OCI-LY1 (cell line): Measurements from ENCODE around the gene OSBPL3.

Experiments
- H2AFZ ChIP-seq: fragments of 200-600 bp; sonication (generic), shearing (Covaris generic); 2 replicates; pipeline ENCODE4 v1.6.0; 2014; ENCODE audit warnings: antibody characterized with exemption, mild to moderate bottlenecking, low read length
- H3F3A ChIP-seq: fragments of 200-600 bp; sonication (generic), shearing (Covaris generic); 2 replicates; pipeline ENCODE4 v1.6.0; 2014; ENCODE audit warnings: mild to moderate bottlenecking, antibody characterized with exemption, low read length, moderate library complexity; ENCODE audit not compliant: insufficient read depth
- H3K27ac ChIP-seq: fragments of 200-600 bp; sonication (generic); 2 replicates; pipeline ENCODE4 v1.5.1; 2014; ENCODE audit warnings: low read length, mixed run types, mild to moderate bottlenecking, low read depth; ENCODE audit not compliant: poor library complexity, severe bottlenecking
- H3K27me3 ChIP-seq: fragments of 200-600 bp; sonication (generic); 2 replicates; pipeline ENCODE4 v1.6.0; 2014; ENCODE audit warnings: antibody characterized with exemption, mild to moderate bottlenecking, low read length, moderate library complexity; ENCODE audit not compliant: insufficient read depth
- H3K36me3 ChIP-seq: fragments of 200-600 bp; sonication (generic); 2 replicates; pipeline ENCODE4 v1.6.1; 2014; ENCODE audit warnings: mild to moderate bottlenecking, antibody characterized with exemption, low read length, moderate library complexity, mixed read lengths; ENCODE audit not compliant: insufficient read depth
- H3K4me1 ChIP-seq: fragments of 200-600 bp; sonication (generic); 2 replicates; pipeline ENCODE4 v1.5.1; 2014; ENCODE audit warnings: mild to moderate bottlenecking, low read length, moderate library complexity; ENCODE audit not compliant: insufficient read depth, severe bottlenecking
- H3K4me2 ChIP-seq: fragments of 200-600 bp; sonication (generic), shearing (Covaris generic); 2 replicates; pipeline ENCODE4 v1.6.1; 2014; ENCODE audit warnings: low read length
- H3K4me3 ChIP-seq: fragments of 200-600 bp; sonication (generic); 2 replicates; pipeline ENCODE4 v1.5.1; 2014; ENCODE audit warnings: low read length, low read depth, mild to moderate bottlenecking, mixed read lengths; ENCODE audit not compliant: poor library complexity, severe bottlenecking
- H3K79me2 ChIP-seq: fragments of 200-600 bp; shearing (Covaris generic); 2 replicates; pipeline ENCODE4 v1.6.1; 2016; ENCODE audit warnings: mixed run types, low read length, mixed read lengths; ENCODE audit not compliant: insufficient read depth
- H3K9ac ChIP-seq: fragments of 200-600 bp; sonication (generic), shearing (Covaris generic); 2 replicates; pipeline ENCODE4 v1.6.1; 2014; ENCODE audit warnings: mild to moderate bottlenecking, low read length, mixed read lengths
- H3K9me2 ChIP-seq: fragments of 200-600 bp; sonication (generic), shearing (Covaris generic); 2 replicates; pipeline ENCODE4 v1.6.1; 2014; ENCODE audit warnings: low read depth, mild to moderate bottlenecking, low read length, mixed read lengths
- H3K9me3 ChIP-seq: fragments of 200-600 bp; shearing (Covaris generic); 2 replicates; pipeline ENCODE4 v1.6.1; 2014; ENCODE audit warnings: low read length, mixed read lengths
- H4K20me1 ChIP-seq: fragments of 200-600 bp; sonication (generic), shearing (Covaris generic); 2 replicates; pipeline ENCODE4 v1.6.0; 2016; ENCODE audit warnings: mild to moderate bottlenecking, low read length; ENCODE audit not compliant: insufficient read depth
- CTCF ChIP-seq: fragments of 200-600 bp; sonication (generic), shearing (Covaris generic); IDR thresholded peaks from 2 replicates; pipeline ENCODE4 v1.5.1; 2017; ENCODE audit warnings: mild to moderate bottlenecking, antibody characterized with exemption, low read length, moderate library complexity, mixed read lengths
- EZH2 ChIP-seq: fragments of 200-600 bp; sonication (generic), shearing (Covaris generic); IDR thresholded peaks from 2 replicates; pipeline ENCODE4 v1.8.0; 2017; ENCODE audit warnings: borderline replicate concordance, mixed run types, mild to moderate bottlenecking, antibody characterized with exemption, low read length, moderate library complexity, mixed read lengths

Gene OSBPL3

GRCh38 chr7:24964191-24964590, 15.8 kb downstream of the OSBPL3 start:
- Histone ChIP-seq H4K20me1 (no peaks in the 10 kb centered on the region), H3K4me2 (no peak overlapping the region; the same call in 1 of the 2 replicates), H3K79me2 (peaks cover 99% of the 10 kb centered on the region)

GRCh38 chr7:24963218-24963617, 16.8 kb downstream of the OSBPL3 start:
- Histone ChIP-seq H3K79me2 (peaks cover 99% of the 10 kb centered on the region), H3K36me3 (peaks cover 13% of the 10 kb centered on the region; the same call in 1 of the 2 replicates), H3K4me2 (peak overlapping the region; percentile 47), H3K27me3 (no peaks in the 10 kb centered on the region), H3K9me3 (no peaks in the 10 kb centered on the region), H3K27ac (peak overlapping the region; percentile 70), H3K9me2 (no peaks in the 10 kb centered on the region), H4K20me1 (no peaks in the 10 kb centered on the region), H3K9ac (peak overlapping the region; percentile 30; the same call in 1 of the 2 replicates), H2AFZ (no peak overlapping the region), H3K4me1 (peaks cover 94% of the 10 kb centered on the region), H3K4me3 (peak overlapping the region; percentile 22), H3F3A (no peaks in the 10 kb centered on the region)
- no peak for TF ChIP-seq CTCF
- TF ChIP-seq EZH2: no peak

More at GRCh38 chr7:24964191-24964590, 15.8 kb downstream of the OSBPL3 start:
- no peaks in the 10 kb centered on the region for H3K9me2 ChIP-seq
- H3K4me1 ChIP-seq: peaks cover 94% of the 10 kb centered on the region
- no peaks in the 10 kb centered on the region for H3K9me3 ChIP-seq
- no peaks in the 10 kb centered on the region for H3F3A ChIP-seq
- H2AFZ ChIP-seq: no peak overlapping the region
- H3K36me3 ChIP-seq: peaks cover 13% of the 10 kb centered on the region; the same call in 1 of the 2 replicates
- H3K4me3 ChIP-seq: no peak overlapping the region
- no peak overlapping the region for H3K9ac ChIP-seq
- peak overlapping the region; percentile 70 for H3K27ac ChIP-seq
- TF ChIP-seq CTCF (no peak), EZH2 (no peak)
- H3K27me3 ChIP-seq: no peaks in the 10 kb centered on the region

GRCh38 chr7:24962418-24962962, 17.5 kb downstream of the OSBPL3 start:
- H3K4me2 ChIP-seq: peak overlapping the region; percentile 47
- H4K20me1 ChIP-seq: no peaks in the 10 kb centered on the region
- H3K4me1 ChIP-seq: peaks cover 93% of the 10 kb centered on the region
- no peak overlapping the region for H3K4me3 ChIP-seq
- TF ChIP-seq CTCF: no peak
- TF ChIP-seq EZH2: no peak
- H3K36me3 ChIP-seq: peaks cover 13% of the 10 kb centered on the region; the same call in 1 of the 2 replicates
- H3K27ac ChIP-seq: peak overlapping the region; percentile 70
- no peaks in the 10 kb centered on the region for H3F3A ChIP-seq
- H3K9me2 ChIP-seq: no peaks in the 10 kb centered on the region
- no peaks in the 10 kb centered on the region for H3K9me3 ChIP-seq
- H3K9ac ChIP-seq: peak overlapping the region; percentile 30; the same call in 1 of the 2 replicates
- H2AFZ ChIP-seq: no peak overlapping the region
- no peaks in the 10 kb centered on the region for H3K27me3 ChIP-seq
- peaks cover 99% of the 10 kb centered on the region for H3K79me2 ChIP-seq
